Loucy (cell line): ENCODE measurements around the gene PRKCE.

Experiments used
- EZH2phosphoT487 ChIP-seq: fragments of 200-600 bp; IDR thresholded peaks from 2 replicates; pipeline ENCODE4 v1.6.1; 2018; ENCODE audit warnings: antibody characterized with exemption, mild to moderate bottlenecking, moderate library complexity, borderline replicate concordance
- TF ChIP-seq, protein P1 (sequence below): fragments of 200-600 bp; sonication (generic); conservative IDR thresholded peaks from 2 replicates; pipeline ENCODE4 v1.5.1; 2014; ENCODE audit warnings: mild to moderate bottlenecking, antibody characterized with exemption, low read length

DNA sequence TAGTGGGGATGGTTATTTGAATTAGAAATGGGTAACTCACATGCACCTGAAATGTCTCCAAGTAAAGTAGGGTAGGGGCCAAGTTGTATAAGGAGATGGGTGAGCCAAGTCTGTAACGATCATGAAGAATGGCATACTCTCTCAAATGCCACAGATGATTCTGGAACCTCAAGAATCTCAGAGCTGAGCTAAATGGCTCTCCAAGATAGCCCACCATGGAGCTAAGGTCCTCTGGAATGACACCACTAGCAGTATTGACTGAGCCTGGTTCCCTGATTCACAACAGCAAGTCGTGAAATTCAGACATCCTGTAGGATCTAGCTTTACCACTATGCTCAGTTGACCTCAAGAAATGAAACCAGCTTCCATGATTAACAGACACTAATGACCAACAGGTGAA lies 529.8 kb downstream of the PRKCE start:
- TF ChIP-seq, protein P1, sequence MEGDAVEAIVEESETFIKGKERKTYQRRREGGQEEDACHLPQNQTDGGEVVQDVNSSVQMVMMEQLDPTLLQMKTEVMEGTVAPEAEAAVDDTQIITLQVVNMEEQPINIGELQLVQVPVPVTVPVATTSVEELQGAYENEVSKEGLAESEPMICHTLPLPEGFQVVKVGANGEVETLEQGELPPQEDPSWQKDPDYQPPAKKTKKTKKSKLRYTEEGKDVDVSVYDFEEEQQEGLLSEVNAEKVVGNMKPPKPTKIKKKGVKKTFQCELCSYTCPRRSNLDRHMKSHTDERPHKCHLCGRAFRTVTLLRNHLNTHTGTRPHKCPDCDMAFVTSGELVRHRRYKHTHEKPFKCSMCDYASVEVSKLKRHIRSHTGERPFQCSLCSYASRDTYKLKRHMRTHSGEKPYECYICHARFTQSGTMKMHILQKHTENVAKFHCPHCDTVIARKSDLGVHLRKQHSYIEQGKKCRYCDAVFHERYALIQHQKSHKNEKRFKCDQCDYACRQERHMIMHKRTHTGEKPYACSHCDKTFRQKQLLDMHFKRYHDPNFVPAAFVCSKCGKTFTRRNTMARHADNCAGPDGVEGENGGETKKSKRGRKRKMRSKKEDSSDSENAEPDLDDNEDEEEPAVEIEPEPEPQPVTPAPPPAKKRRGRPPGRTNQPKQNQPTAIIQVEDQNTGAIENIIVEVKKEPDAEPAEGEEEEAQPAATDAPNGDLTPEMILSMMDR: no peak
- TF ChIP-seq EZH2phosphoT487: no peak
